Stimulated activated CD4-positive, alpha-beta T cell treated with anti-CD3 and anti-CD28 coated beads, Interleukin-12 subunit alpha, Interleukin-12 subunit beta, amount 100 ng/mL, for 4 hours (primary cell): ENCODE data around the gene REP15.
A peak's percentile ranks its signal among the peaks of the same experiment; 100 is the strongest.
"Not testable (repeated sequence)": the region's sequence is repeated elsewhere in the genome, so short reads cannot be mapped to it uniquely, and the experiment has no call there.

Source experiments
- DNase-seq: peaks from one replicate; pipeline ENCODE4 v3.0.0-alpha.2; 2020

Gene REP15

DNA sequence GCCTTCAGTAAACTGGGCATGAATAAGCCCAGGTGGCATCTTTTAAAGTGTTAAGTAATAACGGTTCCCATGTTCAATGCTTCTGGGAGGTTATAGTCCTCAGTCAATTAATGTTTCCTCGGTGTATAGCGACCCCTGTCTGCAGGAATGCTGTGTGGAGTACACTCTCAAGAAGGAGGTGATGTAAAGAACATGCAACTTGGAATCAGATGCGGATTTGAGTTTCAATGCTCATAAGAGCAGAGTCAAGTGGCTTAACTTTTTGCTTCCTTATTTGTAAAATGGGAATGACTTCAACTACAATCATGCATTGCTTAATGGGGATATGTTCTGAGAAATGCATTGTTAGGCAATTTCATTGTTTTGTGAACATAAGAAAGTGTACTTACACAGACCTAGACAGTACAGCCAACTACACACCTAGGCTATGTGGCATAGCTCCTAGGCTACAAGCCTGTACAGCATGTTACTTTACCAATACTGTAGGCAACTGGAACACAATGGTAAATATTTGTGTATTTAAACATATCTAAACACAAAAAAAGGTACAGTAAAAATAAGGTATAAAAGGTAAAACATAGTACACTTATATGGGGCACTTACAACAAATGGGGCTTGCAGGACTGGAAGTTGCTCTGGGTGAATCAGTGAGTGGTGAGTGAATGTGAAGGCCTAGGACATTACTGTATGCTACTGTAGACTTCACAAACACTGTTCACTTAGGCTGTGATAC, 7.6 kb downstream of the REP15 start:
- peak; percentile 56 for DNase-seq

DNA sequence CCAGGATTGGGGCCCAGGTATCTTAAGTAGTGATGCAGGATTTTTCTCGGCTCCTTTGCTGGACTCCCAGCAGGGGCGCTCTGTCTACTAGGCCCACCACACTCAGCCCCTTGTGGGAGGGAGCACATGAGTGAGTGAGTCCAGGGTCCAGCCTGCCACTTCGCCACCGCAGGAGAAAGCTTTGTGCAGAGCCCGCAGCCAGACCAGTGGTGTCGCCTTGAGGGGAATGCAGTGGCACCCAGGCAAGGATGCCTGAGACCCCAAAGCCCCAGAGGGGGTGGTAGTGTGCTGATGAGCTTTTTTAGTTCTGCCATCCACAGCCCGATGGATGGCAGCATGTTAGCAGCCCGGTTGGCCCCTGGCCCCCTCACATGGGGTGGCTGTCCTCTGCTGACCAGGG, 9.0 kb downstream of the REP15 start:
- no peak for DNase-seq

DNA sequence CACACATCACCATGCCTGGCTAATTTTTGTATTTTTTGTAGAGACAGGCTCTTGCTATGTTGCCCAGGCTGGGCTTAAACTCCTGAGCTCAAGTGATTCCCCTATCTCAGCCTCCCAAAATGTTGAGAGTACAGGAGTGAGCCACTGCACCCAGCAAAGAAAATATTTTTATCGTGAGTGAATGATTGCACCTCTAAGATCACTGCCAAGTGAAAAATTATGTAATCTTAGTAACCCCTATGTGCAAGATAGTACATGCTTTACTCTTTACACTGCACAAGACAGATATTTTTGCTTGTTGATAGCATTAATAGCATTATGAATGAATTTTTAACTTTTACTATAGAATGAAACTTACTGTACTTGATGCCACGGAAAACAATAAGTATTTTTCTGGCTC, 11.0 kb downstream of the REP15 start:
- no peak for DNase-seq

DNA sequence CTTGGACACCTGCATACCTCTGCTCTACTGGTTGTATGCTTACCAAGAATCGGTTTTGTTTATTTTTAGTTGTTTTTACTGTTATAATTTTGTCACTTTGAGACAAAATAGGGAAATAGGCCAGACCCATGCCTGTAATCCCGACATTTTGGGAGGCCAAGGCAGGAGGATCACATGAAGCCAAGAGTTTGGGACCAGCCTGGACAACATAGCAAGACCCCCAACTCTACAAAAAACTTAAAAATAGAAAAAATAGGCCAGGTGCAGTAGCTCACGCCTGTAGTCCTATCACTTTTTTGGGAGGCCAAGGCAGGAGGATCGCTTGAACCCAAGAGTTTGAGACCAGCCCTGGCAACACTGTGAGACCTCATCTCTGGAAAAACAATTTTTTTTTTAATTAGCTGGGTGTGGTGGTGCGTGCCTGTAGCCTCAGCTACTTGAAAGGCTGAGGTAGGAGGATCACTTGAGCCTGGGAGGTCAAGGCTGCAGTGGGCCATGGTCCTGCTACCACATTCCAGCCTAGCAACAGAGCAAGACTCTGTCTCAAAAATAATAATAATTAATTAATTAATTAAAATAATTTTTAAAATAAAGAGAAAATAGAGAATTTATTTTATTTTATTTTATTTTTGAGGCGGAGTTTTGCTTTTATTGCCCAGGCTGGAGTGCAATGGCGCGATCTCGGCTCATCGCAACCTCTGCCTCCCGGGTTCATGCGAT, 13.1 kb downstream of the REP15 start:
- no peak for DNase-seq

DNA sequence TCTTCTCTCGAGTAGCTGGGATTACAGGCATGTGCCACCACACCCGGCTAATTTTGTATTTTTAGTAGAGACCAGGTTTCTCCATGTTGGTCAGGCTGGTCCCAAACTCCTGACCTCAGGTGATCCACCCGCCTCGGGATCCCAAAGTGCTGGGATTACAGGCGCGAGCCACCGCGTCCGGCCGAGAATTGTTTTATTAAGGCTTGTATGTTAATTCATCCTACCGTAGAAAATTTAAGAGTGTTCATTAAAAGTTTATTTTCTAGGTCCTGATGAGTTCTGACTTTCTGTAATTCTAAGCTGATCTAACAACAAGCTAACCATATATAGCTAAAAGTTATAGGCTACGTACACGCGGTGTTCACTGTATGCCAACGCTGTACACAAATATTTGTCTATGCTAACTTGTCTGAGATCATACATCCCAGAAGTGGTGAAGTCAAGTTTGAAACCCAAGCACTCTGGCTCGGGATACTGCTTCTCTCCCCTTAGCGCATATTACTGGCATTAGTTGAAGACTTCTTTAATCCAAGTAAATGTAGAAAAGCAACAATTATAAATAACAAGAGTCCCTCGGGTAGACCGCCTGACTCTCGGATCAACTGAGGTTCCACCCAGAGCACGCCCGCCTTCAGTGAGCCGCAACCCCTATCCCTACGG, 13.8 kb downstream of the REP15 start:
- no peak for DNase-seq

DNA sequence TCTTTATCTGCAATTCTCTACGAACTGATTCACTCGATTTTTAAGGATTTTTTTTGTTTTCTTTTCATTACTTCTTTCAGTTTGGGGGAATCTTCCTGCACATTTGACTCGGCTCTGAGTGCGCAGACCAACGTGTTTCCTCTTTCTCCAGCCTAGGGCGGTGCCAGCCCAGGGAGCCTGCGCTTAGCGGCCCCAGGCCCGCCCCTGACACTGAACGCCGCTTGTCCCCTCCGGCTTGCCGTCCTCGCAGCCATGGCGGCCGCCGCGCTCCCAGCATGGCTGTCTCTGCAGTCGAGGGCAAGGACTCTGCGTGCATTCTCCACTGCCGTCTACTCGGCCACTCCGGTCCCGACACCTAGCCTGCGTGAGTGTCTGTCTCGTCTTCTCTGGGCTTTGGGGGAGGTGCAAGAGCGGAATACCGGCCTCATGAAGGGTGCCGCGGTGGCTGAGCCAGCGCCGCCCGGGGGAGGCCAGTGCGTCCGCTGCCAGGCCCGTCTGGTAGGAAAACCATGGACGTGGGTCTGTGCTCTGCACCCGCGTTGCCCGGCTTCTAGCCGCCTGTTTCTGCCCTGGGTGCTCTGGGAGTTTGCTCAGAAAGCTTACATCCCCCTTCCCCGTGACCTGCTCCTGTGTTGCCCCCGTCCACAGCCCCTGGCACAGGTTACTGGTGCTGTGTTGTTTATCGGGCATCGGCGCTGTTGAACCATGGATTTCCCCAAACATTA, 14.5 kb downstream of the REP15 start, which contains the start of gene MRPS35:
Gene MRPS35, plus strand, starts transcription at position 241 of the 725 bp plus-strand sequence. Its CDS starts 12 bp downstream, at position 253.
- peak; percentile 89 for DNase-seq

DNA sequence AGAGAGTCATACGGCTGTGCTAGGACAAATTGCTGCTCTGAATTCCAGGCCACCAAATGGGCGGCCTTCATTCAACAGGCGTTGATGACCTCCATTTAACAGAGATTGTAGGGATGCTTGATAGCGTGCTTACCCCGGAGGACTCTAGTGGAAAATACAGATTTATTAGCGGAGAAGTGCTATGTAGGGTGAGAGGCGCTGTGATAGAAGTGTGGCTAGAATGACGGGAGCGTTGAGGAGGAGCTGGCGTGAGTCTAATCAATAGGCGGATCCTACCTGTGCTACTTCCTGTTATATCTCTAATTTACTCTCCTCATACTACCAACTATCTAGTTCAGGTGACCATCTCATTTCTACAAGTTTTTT, 15.1 kb downstream of the REP15 start:
- DNase-seq: no peak

DNA sequence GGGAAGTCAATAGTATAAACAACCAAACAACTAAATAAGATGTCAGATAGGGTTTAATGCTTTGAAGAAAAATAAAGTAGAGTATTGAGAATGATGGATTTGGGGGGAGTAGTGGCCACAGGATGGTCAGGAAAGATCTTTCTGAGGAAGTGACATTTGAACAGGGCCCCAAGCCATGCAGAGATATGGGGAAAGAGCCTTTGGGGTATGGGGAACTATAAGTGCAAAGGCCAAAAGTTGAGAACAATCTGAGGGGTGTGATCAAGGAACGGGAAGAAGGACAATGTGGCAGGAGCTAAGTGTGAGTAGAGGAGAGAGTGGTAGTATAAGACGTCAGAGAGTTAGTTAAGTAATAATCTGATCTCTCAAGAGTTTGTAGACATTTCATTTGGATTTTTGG, 15.7 kb downstream of the REP15 start:
- no peak for DNase-seq

DNA sequence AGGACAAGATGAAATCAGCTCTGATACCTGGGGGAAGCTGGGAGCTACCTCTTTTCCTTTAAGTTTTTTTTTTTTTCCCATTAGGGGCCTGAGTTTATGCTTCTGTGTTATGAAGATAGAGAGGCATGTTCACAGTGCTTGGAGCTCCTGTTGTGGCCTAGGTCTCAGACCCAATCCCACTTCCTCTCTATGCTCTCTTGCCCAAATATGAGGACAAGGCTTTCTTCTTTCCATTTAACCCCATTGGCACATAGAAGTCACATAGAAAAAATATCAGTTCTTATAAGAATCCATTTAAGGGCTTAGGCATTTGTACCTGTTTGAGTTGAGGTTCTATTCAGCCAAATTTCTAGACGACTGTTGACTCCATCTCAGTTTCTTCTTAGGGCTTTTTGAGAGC, 27.0 kb downstream of the REP15 start:
- DNase-seq: no peak

DNA sequence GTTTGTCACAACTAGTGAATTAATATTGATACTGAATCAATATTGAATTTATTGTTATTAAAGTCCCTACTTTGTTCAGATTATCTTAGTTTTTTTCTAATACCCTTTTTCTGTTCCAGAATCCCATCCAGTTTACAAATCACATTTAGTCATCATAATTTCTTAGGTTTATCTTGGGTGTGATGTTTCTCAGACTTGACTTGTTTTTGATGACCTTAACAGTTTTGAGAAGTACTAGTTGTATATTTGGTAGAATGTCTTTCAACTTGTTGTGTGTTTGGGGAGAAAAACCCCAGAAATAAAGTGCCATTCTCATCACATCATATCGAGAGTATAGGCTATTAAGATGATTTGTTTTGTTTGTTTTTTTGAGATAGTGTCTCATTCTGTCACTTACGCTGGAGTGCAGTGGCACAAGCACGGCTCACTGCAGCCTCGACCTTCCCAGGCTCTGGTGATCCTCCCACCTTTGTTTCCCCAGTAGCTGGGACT, 33.9 kb downstream of the REP15 start:
- DNase-seq: no peak

DNA sequence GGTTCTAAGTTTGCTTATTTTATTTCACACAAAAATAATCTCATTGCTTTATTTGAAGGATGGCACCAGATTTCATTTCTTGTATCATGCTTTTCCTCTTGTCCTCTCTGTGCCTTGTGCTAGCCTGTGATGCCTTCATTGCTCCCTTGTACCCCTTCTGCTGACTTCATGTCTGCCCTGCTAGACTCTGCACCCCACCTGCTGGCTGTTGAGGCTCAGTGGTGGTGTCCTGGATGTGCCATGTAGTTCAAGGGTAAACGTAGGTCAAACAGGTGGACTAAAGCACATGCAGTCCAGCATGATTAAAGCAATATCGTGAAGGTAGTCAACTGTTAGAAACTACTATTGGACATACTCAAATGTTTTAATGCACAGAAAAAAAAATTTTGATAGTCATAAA, 36.0 kb downstream of the REP15 start:
- DNase-seq: no peak

DNA sequence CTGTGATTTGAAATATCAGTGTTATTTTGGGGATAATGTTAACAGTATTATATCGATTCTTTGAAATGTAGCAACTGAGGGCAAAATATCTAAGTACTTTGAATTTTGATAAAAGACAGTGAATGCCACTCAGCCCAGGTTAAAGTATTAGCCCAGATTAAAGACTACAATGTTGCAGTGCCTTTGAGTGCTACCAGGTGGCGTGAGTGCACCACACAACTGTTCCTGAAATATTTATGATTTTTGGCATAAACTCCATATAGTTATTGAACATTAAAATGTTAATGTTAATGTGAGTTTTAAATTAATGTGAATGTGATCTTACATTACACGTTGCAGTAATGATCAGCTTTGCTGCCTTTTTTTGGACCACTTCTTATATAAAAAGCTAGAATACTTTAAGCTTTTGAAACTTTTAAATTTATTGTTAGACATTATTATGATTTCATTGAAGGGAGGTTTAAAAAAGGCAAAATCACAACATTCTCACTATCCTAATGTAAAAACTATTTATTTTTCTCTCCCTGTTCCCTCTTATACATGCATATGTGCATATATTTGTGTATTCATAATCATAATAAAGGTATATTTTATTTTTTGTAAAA, 36.9 kb downstream of the REP15 start:
- no peak for DNase-seq

DNA sequence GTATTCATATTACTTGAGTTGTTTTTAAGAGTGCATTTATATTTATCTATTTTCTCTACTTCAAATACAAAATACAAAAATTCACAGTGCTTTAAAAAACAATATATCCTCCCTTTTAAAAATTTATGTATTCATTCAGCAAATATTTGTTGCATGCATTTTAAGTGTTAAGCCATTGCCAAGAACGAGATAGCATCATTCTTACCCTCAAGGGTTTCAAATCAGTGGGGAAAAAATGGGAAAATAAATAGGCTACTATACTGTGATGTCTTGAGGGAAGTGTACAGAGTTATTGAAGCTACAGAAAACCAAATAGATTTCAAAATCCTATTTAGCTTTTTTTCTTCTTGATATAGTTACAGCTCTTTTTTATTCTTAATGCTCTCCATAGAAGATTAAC, 37.5 kb downstream of the REP15 start:
- DNase-seq: no peak

DNA sequence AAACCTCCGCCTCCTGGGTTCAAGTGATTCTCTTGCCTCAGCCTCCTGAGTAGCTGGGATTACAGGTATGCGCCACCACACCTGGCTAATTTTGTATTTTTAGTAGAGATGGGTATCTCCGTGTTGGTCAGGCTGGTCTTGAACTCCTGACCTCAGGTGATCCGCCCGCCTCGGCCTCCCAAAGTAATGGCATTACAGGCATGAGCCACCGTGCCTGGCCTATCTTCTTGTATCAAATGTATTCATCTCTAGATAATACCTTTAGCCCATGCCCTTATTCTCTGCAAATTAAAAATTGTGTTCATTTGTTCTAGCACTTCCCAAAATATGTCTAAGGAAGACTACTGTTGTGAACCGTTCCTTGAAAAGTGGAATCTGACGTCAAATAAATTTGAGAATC, 38.1 kb downstream of the REP15 start:
- DNase-seq: not testable (repeated sequence)

DNA sequence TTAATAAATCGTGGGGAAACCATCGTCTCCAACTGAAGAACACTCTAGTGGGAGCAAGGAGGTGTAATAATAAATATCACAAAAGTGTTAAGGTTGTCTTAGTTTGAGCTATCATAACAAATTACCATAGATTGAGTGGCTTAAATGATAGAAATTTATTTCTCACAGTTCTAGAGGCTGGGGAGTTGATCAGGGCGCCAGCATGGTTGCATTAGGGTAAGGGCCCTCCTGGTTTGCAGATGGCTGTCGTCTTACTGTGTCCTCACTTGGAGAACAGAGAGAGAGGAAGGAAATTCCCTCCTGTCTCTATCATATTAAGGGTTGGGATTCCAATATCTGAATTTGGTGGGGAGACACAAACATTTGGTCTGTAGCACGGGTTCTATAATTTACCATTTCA, 47.4 kb downstream of the REP15 start:
- DNase-seq: no peak

DNA sequence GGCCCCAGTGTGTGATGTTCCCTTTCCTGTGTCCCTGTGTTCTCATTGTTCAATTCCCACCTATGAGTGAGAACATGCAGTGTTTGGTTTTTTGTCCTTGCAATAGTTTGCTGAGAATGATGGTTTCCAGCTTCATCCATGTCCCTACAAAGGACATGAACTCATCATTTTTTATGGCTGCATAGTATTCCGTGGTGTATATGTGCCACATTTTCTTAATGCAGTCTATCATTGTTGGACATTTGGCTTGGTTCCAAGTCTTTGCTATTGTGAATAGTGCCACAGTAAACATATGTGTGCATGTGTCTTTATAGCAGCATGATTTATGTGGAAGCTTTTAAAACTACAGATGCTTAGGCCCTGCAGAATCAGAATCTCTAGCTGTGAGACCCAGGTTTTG, 49.5 kb downstream of the REP15 start:
- not testable (repeated sequence) for DNase-seq
